Ammon's horn (tissue), 1 donor: ENCODE results near the gene EIF4E.
"Not testable (repeated sequence)": the region's sequence is repeated elsewhere in the genome, so short reads cannot be mapped to it uniquely, and the experiment has no call there.

Source experiments
- DNase-seq: peaks from one replicate; pipeline ENCODE4 v3.0.0-alpha.2; 2016; ENCODE audit warnings: low spot score

Gene EIF4E, protein sequence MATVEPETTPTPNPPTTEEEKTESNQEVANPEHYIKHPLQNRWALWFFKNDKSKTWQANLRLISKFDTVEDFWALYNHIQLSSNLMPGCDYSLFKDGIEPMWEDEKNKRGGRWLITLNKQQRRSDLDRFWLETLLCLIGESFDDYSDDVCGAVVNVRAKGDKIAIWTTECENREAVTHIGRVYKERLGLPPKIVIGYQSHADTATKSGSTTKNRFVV

GRCh38 chr4:98928505-98929340 is at the start of gene EIF4E:
TSS of gene EIF4E (minus strand) at chr4:98929133. CDS start at chr4:98929112, 21 bp downstream.
- peak; percentile 97 for DNase-seq

DNA sequence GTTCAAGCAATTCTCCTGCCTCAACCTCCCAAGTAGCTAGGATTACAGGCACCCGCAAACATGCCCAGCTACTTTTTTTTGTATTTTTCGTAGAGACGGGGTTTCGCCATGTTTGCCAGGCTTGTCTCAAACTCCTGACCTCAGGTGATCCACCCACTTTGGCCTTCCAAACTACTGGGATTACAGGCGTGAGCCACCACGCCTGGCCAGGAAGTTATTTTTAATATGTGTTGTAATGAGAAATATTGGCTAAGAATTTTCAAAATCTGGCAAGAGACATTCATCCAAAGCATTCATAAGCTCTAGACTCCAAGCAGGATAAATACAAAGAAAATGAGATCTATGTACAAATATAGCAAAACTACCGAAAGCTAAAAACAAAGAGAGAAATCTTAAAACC is 48.6 kb upstream of the EIF4E start:
- DNase-seq = no peak

DNA sequence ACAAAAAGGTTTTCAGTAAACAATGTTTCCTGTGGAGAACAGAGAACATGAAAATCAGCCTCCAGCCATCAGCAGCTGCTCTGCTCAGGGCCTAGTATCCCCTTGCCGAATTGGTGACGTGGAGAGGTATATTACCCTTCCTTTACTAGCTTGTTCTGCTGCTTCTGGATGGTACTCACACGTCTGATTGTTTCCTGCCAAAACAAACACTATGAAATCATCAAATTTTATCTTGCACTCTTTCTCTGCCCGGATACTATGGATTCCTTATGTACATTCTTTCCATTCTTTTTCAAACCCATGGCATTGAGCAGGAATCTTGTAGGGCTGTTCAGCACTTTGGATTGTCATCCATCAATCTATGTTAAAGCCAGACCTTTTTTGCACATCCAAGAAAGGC is 47.8 kb upstream of the EIF4E start:
- DNase-seq = no peak

- DNase-seq = no peak
These were observed 41.2 kb upstream of the EIF4E start for GRCh38 chr4:98969878-98970785.

DNA sequence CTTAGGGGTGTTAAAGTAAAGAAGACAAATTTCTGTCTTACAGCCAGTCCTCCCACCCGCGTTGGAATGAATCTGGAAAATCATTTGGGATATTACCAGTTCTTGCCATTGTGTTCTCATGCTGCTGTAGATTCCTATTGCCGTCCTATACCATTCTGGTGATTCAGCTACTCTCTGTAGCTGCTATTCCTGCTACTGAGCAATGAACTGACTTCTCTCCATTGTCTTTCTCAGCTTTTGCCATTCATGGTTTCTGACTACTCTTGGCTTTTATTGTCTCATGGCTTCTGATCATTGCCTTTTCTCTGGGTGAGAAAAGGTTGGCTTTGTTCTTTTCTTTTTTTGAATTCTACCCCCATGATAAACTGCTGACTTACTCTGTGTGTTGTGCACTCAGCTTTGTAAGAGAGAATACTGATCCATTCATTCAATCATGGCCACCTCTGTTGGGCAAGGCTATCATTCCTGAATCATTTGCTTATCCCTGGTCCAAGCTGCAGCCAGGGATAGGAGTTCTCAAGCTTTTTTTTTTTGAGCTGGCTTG is 38.9 kb upstream of the EIF4E start:
- DNase-seq = no peak

DNA sequence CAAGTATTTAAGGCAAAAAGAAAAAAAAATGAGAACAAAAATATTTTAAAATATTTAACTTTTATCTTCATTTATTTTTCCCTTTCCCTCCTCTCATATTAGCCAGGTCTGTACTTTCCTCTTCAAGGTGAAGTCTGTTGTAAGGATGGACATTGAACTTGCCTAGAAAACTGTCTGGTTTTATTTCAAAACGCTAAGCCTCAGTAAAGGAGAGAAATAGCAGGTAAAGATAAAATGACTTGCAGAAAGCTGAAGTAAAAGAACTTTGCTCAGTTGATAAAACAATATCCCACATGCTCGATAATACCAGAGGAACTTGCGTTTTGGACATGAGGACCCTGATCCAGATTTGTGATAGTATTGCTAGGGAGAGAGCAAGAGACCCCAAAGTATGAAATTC is 38.0 kb upstream of the EIF4E start:
- DNase-seq = no peak

DNA sequence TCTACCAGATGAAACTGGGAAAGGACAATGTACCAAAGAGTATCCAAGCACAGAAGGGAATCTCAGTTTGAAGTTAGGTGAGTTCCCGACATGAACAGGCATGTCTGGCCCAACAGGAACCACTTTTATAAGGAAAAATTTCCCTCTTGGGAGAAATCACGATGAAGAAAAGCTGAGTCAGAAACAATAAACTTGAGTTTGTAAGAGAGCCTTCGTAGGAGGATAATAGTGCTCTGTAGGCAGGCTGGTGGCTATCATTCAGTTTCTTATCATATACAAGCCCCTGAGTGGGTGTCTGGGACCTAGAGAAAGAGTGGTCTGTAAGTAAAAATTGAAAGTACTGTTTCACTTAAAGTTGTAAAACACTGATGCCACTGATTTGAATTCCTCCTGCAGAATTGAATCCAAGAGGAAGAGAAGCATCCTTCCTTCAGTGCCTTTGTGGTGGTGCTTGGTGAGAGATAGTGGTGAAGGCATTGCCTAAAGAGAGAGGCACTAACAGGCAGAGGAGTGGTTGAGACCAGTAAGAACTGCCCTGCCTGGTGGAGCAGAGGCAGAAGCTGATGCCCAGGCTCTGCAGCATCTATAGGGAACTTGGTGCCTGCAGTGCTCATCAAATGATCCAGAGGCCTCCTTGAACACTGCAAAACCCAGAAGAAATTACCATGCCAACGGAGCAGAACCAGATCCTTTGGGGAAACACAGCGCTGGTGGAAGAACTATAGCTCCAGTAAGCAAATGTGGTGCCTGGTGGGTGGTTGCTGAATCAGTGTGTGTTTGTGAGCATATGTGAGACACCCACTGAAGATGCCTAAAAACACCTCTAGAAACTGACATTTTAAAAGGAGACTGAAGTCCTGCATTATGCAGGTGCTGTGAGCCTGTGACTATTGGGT is 34.9 kb upstream of the EIF4E start:
- DNase-seq = peak; percentile 46

GRCh38 chr4:98961770-98962169 is 32.8 kb upstream of the EIF4E start:
- no peak for DNase-seq

GRCh38 chr4:98959411-98959810 is 30.5 kb upstream of the EIF4E start:
- no peak for DNase-seq

DNA sequence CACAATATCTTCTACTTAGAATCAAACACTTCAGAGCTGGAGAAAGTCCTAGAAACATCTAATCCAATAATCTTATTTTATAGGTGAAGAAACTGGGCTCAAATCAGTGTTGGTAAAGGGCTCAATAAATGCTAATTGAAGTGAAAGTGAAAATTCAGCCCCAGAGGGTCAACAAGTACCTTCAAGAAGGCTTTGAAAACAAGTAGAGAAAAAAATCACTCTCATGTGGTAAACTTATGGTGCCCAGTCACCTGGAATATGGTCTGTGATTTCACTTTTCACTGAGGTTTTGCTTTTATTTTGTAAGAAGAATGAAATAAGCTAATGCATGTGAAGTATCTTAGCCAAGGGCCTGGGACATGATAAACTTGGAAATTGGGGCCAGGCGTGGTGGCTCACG is 29.1 kb upstream of the EIF4E start:
- DNase-seq = no peak

- no peak for DNase-seq
These were observed 26.3 kb upstream of the EIF4E start for GRCh38 chr4:98955229-98955628.

GRCh38 chr4:98951710-98952109 is 22.8 kb upstream of the EIF4E start:
- DNase-seq = no peak

DNA sequence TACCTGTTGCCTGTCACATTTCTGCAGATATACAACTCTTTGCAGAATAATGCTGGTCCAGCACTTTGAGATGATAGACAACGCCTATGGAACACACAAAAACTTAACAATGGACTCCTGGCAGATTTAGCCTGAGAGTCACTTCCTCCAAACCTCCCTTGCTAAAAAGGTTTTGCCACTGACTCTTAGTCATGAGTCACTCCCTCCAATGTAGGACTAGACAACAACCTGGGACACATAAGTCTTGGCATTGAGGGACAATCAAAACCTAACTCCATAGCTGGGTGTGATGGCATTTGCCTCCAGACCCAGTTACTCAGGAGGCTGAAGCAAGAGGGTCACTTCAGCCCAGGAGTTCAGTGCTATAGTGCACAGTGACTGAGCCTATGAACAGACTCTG is 22.0 kb upstream of the EIF4E start:
- DNase-seq = no peak

GRCh38 chr4:98946359-98946758 is 17.4 kb upstream of the EIF4E start:
- no peak for DNase-seq

GRCh38 chr4:98945297-98945850 is 16.4 kb upstream of the EIF4E start:
- no peak for DNase-seq

- DNase-seq = peak; percentile 53
These were observed 11.0 kb upstream of the EIF4E start for GRCh38 chr4:98939892-98940298.

GRCh38 chr4:98939438-98939837 is 10.5 kb upstream of the EIF4E start:
- DNase-seq = no peak

- no peak for DNase-seq
These were observed 9.2 kb upstream of the EIF4E start for GRCh38 chr4:98937986-98938720.

DNA sequence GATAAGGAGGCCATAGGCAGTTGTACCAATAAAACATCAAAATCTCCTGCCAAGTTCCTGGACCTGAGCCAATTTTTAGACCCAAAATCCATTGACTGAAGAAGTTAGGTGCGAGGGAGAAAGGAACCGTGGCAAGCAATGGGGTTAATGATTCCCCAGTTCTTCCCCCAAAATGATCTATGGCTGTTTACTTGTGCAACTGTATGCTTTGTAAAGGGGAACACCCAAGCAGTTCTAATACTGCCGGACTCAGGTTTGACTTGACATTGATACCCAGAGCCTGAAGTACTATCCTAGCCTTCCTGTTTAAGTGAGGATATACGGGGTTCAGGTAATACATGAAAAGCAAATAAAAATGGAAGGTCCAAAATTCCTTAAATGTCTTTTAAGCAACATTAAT is 6.7 kb upstream of the EIF4E start:
- no peak for DNase-seq

- DNase-seq = not testable (repeated sequence)
These were observed 5.9 kb upstream of the EIF4E start for GRCh38 chr4:98934851-98935250.
